GM12873 (cell line): ENCODE results near the gene CAV3.
A peak's percentile ranks its signal among the peaks of the same experiment; 100 is the strongest.

Experiments
- TF ChIP-seq, protein P1 (sequence below): IDR thresholded peaks from 2 replicates; pipeline ENCODE4 v1.5.1; 2012; ENCODE audit warnings: low read depth, mild to moderate bottlenecking, moderate library complexity, low read length, control low read depth; ENCODE audit not compliant: insufficient read depth; ENCODE audit errors: missing control alignments

CAV3 gene

GRCh38 chr3:8749316-8749715, 15.7 kb downstream of the CAV3 start:
- TF ChIP-seq, protein P1, sequence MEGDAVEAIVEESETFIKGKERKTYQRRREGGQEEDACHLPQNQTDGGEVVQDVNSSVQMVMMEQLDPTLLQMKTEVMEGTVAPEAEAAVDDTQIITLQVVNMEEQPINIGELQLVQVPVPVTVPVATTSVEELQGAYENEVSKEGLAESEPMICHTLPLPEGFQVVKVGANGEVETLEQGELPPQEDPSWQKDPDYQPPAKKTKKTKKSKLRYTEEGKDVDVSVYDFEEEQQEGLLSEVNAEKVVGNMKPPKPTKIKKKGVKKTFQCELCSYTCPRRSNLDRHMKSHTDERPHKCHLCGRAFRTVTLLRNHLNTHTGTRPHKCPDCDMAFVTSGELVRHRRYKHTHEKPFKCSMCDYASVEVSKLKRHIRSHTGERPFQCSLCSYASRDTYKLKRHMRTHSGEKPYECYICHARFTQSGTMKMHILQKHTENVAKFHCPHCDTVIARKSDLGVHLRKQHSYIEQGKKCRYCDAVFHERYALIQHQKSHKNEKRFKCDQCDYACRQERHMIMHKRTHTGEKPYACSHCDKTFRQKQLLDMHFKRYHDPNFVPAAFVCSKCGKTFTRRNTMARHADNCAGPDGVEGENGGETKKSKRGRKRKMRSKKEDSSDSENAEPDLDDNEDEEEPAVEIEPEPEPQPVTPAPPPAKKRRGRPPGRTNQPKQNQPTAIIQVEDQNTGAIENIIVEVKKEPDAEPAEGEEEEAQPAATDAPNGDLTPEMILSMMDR: no peak

- TF ChIP-seq, protein P1: no peak
Measured at GRCh38 chr3:8752832-8753231, 19.2 kb downstream of the CAV3 start.

GRCh38 chr3:8755097-8755496, 21.5 kb downstream of the CAV3 start:
- TF ChIP-seq, protein P1: no peak

- TF ChIP-seq, protein P1: peak; percentile 43
Measured at GRCh38 chr3:8755564-8756237, 22.1 kb downstream of the CAV3 start.

DNA sequence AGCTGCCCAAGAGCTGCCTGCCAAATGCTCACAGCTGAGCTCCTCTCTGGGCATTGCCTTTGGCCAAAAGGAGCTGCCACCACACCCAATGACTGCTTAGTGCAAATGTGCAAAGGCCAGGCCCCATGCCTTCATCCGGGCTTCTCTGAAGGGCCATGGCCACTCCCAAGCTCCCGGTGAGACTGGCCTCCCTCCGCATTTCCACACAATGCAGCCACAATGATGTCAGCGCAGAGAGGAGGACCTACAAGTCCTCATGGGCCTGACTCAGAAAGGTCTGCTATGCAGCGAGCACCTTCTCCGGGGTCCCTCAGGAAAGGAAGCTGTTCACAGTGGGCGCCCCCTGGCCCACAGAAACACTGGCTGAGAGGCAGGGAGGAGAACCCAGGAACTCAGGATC, 23.1 kb downstream of the CAV3 start:
- TF ChIP-seq, protein P1: no peak

GRCh38 chr3:8757551-8758518, 24.2 kb downstream of the CAV3 start:
- TF ChIP-seq, protein P1: no peak

GRCh38 chr3:8759038-8759707, 25.6 kb downstream of the CAV3 start:
- TF ChIP-seq, protein P1: no peak
